K562 (cell line): ENCODE results near the gene CNTD1. TPM values are rescaled to one million over a fixed set of nuclear protein-coding genes. Genes with fewer than 3 reads are reported as not detected.

Source experiments
- ATAC-seq: fragments of 200-7000 bp; cut with Tn5 transposase; 3 replicates; pipeline ENCODE4 v1.9.1; 2020; ENCODE audit warnings: moderate library complexity
- BruUV-seq: library from RNA; stranded (reverse); fragments of 400-500 nt; replicated peaks from 2 replicates; lab custom pipeline; 2021; lab: Mats Ljungman, UMichigan
- CTCF ChIA-PET: fragments of 300-600 bp; formaldehyde crosslinking; extraction: SDS; loops from one replicate; lab custom pipeline; 2021; ENCODE audit warnings: low intra/inter-chr PET ratio; lab: Yijun Ruan, JAX
- POLR2A ChIA-PET: fragments of 300-600, 350-650 bp; sonication (Branson Sonifier 250); formaldehyde crosslinking; extraction: SDS; loops from one replicate; lab custom pipeline; 2021; ENCODE audit warnings: antibody characterized with exemption, inconsistent platforms; lab: Yijun Ruan, JAX
- DNase-seq, 4 experiments: peaks; one replicate each; pipeline versions ENCODE4 v3.0.0 to v3.0.0-alpha.2; 2011 to 2018; ENCODE audit warnings: low spot score in 3 of 4, mixed read lengths in 3 of 4; ENCODE audit errors: extremely low read depth in 1 of 4
- FAIRE-seq: peaks from 2 replicates; lab custom pipeline; 2011; peaks lifted over from hg19 to GRCh38; lab: Jason Lieb, UNC
- H2AFZ ChIP-seq: 2 replicates; pipeline ENCODE4 v1.6.0; 2011; ENCODE audit warnings: low read depth, low read length, control low read depth, inconsistent platforms
- H3K27ac ChIP-seq: fragments of 200-600 bp; 3 replicates; pipeline ENCODE4 v1.8.0; 2011; ENCODE audit warnings: low read depth, mild to moderate bottlenecking, control low read depth, inconsistent platforms, low read length, moderate library complexity, mixed read lengths; ENCODE audit errors: extremely low read depth
- H3K27me3 ChIP-seq, 2 experiments: fragments of 300-600 bp in 1 of 2; 2 replicates in 1 of 2; 3 replicates in 1 of 2; pipeline versions ENCODE4 v1.6.0 to v1.8.0; 2011; ENCODE audit warnings: inconsistent platforms in 2 of 2, low read length in 2 of 2, mild to moderate bottlenecking in 1 of 2, mixed read lengths in 1 of 2, moderate library complexity in 1 of 2; ENCODE audit not compliant: control insufficient read depth in 2 of 2, insufficient read depth in 2 of 2
- H3K36me3 ChIP-seq: fragments of 300-600 bp; 3 replicates; pipeline ENCODE4 v1.8.0; 2011; ENCODE audit warnings: mild to moderate bottlenecking, low read length, inconsistent platforms; ENCODE audit not compliant: control insufficient read depth, insufficient read depth
- H3K4me1 ChIP-seq, 2 experiments: fragments of 200-600 bp in 1 of 2; replicated peaks in 1 of 2; 2 replicates in 1 of 2; 3 replicates in 1 of 2; pipeline versions ENCODE4 v1.5.1 to v1.8.0; 2011; ENCODE audit warnings: inconsistent platforms in 2 of 2, low read length in 2 of 2, mild to moderate bottlenecking in 1 of 2, mixed read lengths in 1 of 2, moderate library complexity in 1 of 2; ENCODE audit not compliant: control insufficient read depth in 2 of 2, insufficient read depth in 2 of 2
- H3K4me2 ChIP-seq: 2 replicates; pipeline ENCODE4 v1.6.1; 2011; ENCODE audit warnings: low read length, control low read depth, inconsistent platforms, mixed read lengths; ENCODE audit not compliant: insufficient read depth
- H3K4me3 ChIP-seq: fragments of 200-600 bp; sonication (generic), shearing (Covaris generic); 2 replicates; pipeline ENCODE4 v1.5.1; 2016; ENCODE audit warnings: control low read depth, inconsistent platforms
- H3K79me2 ChIP-seq: fragments of 200-600 bp; 3 replicates; pipeline ENCODE4 v1.8.0; 2011; ENCODE audit warnings: low read length, inconsistent platforms; ENCODE audit not compliant: control insufficient read depth, insufficient read depth
- H3K9ac ChIP-seq, 2 experiments: 2 replicates each; pipeline versions ENCODE4 v1.6.0 to v1.6.1; 2011; ENCODE audit warnings: low read depth in 2 of 2, low read length in 2 of 2, control low read depth in 1 of 2, inconsistent platforms in 1 of 2, mild to moderate bottlenecking in 1 of 2, mixed read lengths in 1 of 2; ENCODE audit not compliant: insufficient read depth in 1 of 2
- H3K9me1 ChIP-seq: one replicate; pipeline ENCODE4 v1.6.0; 2011; ENCODE audit warnings: inconsistent platforms, mild to moderate bottlenecking, low read length, moderate library complexity; ENCODE audit not compliant: control insufficient read depth, insufficient read depth
- H3K9me3 ChIP-seq: replicated peaks from 2 replicates; pipeline ENCODE4 v1.5.1; 2011; ENCODE audit warnings: low read depth, low read length, inconsistent platforms; ENCODE audit not compliant: control insufficient read depth, insufficient read depth
- H4K20me1 ChIP-seq: replicated peaks from 2 replicates; pipeline ENCODE4 v1.6.1; 2011; ENCODE audit warnings: low read length, inconsistent platforms, mixed read lengths; ENCODE audit not compliant: control insufficient read depth, insufficient read depth
- DPF2 ChIP-seq: fragments of 450-650 bp; IDR thresholded peaks from 2 replicates; pipeline ENCODE4 v1.6.1; 2016
- EGR1 ChIP-seq: fragments of 450-650 bp; conservative IDR thresholded peaks from 2 replicates; pipeline ENCODE4 v1.6.1; 2017; ENCODE audit warnings: mild to moderate bottlenecking
- GTF2A2 ChIP-seq: IDR thresholded peaks from 2 replicates; pipeline ENCODE4 v1.6.1; 2016; ENCODE audit warnings: mild to moderate bottlenecking, missing genetic modification characterization, missing compliant biosample characterization
- NELFE ChIP-seq: IDR thresholded peaks from 2 replicates; pipeline ENCODE4 v1.6.1; 2011; ENCODE audit warnings: mild to moderate bottlenecking; ENCODE audit not compliant: insufficient read depth, insufficient read length
- NFIC ChIP-seq: fragments of 450-650 bp; IDR thresholded peaks from 2 replicates; pipeline ENCODE4 v1.6.1; 2017; ENCODE audit warnings: mild to moderate bottlenecking, inconsistent platforms
- POLR2A ChIP-seq: fragments of 450-650 bp; conservative IDR thresholded peaks from 2 replicates; pipeline ENCODE4 v1.6.1; 2016
- SRF ChIP-seq, 2 experiments: fragments of 250-450, 450-650 bp in 1 of 2; sonication (Bioruptor Pico) in 1 of 2; sonication (generic) in 1 of 2; formaldehyde crosslinking; IDR thresholded peaks; 2 replicates each; pipeline versions ENCODE4 v1.5.0 to v1.5.1; 2020 to 2022; ENCODE audit warnings: mild to moderate bottlenecking in 1 of 2, missing genetic modification reagents in 1 of 2
- U2AF1 ChIP-seq: fragments of 200-400 bp; formaldehyde crosslinking; optimal IDR thresholded peaks from 2 replicates; pipeline ENCODE3; 2017; ENCODE audit warnings: mild to moderate bottlenecking, low read depth, low read length, moderate library complexity
- YY1 ChIP-seq, 3 experiments: IDR thresholded peaks; 2 replicates each; pipeline ENCODE4 v1.6.1; 2011; ENCODE audit warnings: low read length in 2 of 3, mild to moderate bottlenecking in 2 of 3, moderate library complexity in 2 of 3, borderline replicate concordance in 1 of 3, control low read depth in 1 of 3, low read depth in 1 of 3; ENCODE audit not compliant: insufficient read depth in 3 of 3, insufficient replicate concordance in 2 of 3, control insufficient read depth in 1 of 3, insufficient read length in 1 of 3; ENCODE audit errors: extremely low read depth in 1 of 3
- ZC3H11A ChIP-seq: IDR thresholded peaks from 2 replicates; pipeline ENCODE4 v1.6.1; 2012; ENCODE audit warnings: low read depth, low read length, improper control_type of control experiment
- ZNF695 ChIP-seq: fragments of 450-650 bp; formaldehyde crosslinking; IDR thresholded peaks from 2 replicates; pipeline ENCODE4 v1.4.0; 2020; ENCODE audit warnings: mild to moderate bottlenecking, moderate library complexity
- ZSCAN32 ChIP-seq: fragments of 450-650 bp; formaldehyde crosslinking; IDR thresholded peaks from 2 replicates; pipeline ENCODE4 v1.4.0; 2020; ENCODE audit warnings: mild to moderate bottlenecking, moderate library complexity
- WGBS: fragments of 100-300 bp; shearing (Covaris generic); methylation state at CpG from one replicate; pipeline ENCODE4 v1.1.6; 2016; ENCODE audit warnings: low coverage, mixed read lengths; ENCODE audit not compliant: insufficient coverage; ENCODE audit errors: missing lambda C conversion rate; 5-methylcytosine and 5-hydroxymethylcytosine counted together
- in situ Hi-C: fragments of 300-500 bp; cut with MboI; formaldehyde crosslinking; loops from 4 replicates; pipeline ENCODE4 v1.15.0; 2018; ENCODE audit warnings: inconsistent platforms, mixed read lengths
- intact Hi-C: fragments of 100-400 bp; cut with micrococcal nuclease; formaldehyde crosslinking; loops from 2 replicates; pipeline ENCODE4 v1.14.2; 2022
- polyA plus RNA-seq, 8 experiments: library from polyadenylated mRNA; depleted of rRNA in 4 of 8; stranded (reverse) in 5 of 8; unstranded in 3 of 8; fragments of >200 nt; fragmentation: Nextera tagmentation in 2 of 8; fragmentation: Illumina TruSeq in 1 of 8; extraction: Ambion mirVana in 2 of 8; extraction: Trizol in 1 of 8; gene quantifications; 2 replicates each; pipeline versions ENCODE4 v1.2.1 to v1.2.3, GENCODE V29; 2011 to 2014; ENCODE audit warnings: inconsistent platforms in 1 of 8, missing spikeins in 1 of 8
- total RNA-seq, 7 experiments: library from RNA; depleted of rRNA in 6 of 7; stranded (reverse); fragments of >200 nt in 6 of 7; fragmentation: Illumina TruSeq in 2 of 7; extraction: Trizol in 2 of 7; gene quantifications; 2 replicates each; pipeline versions ENCODE4 v1.2.1 to v1.2.3, GENCODE V29; 2011 to 2021; ENCODE audit warnings: low replicate concordance in 1 of 7
- TF ChIP-seq, protein P1 (sequence below): fragments of 250-450 bp; sonication (Bioruptor Pico); IDR thresholded peaks from 2 replicates; pipeline ENCODE4 v1.5.0; 2021; ENCODE audit warnings: mild to moderate bottlenecking, moderate library complexity

Gene CNTD1
- total and polyA plus RNA-seq, 9 of the 15 experiments (the other 6 are each of a cell fraction or from before 2014, with no cell fraction given): 0.12 to 0.86 (median 0.41) TPM; not detected in 1

- 79% methylated on average over 8 of the region's 8 CpGs for WGBS
- DNase-seq (no peak), ATAC-seq (no peak)
- no peak overlapping the region for H3K9ac ChIP-seq
- H3K4me1 ChIP-seq: no peaks in the 10 kb centered on the region
- in situ Hi-C loops: no loop called here
- no peaks in the 10 kb centered on the region for H3K9me3 ChIP-seq
- H3K9me1 ChIP-seq: no peaks in the 10 kb centered on the region
- H3K4me2 ChIP-seq: no peak overlapping the region
- no peak overlapping the region for H2AFZ ChIP-seq
- TF ChIP-seq GTF2A2 (tag) (no peak), DPF2 (no peak), YY1 (IDR thresholded peaks at IDR 0.05; ENCODE audit: borderline replicate concordance in 1 of 3, control insufficient read depth in 1 of 3, extremely low read depth in 1 of 3, insufficient read depth in 3 of 3, insufficient read length in 1 of 3, insufficient replicate concordance in 2 of 3, low read depth in 1 of 3, low read length in 2 of 3) (no peak), POLR2A (0 out of 2 replicates have a peak, but pooled peaks have one; percentile 30), U2AF1 (no peak), ZNF695 (no peak), EGR1 (no peak), SRF (CRISPR knock-in tag; IDR thresholded peaks at IDR 0.05) (no peak), NELFE (no peak), NFIC (0 out of 2 replicates have a peak, but pooled peaks have one; percentile 5), ZC3H11A (no peak), ZSCAN32 (CRISPR knock-in tag) (no peak)
- TF ChIP-seq, protein P1, sequence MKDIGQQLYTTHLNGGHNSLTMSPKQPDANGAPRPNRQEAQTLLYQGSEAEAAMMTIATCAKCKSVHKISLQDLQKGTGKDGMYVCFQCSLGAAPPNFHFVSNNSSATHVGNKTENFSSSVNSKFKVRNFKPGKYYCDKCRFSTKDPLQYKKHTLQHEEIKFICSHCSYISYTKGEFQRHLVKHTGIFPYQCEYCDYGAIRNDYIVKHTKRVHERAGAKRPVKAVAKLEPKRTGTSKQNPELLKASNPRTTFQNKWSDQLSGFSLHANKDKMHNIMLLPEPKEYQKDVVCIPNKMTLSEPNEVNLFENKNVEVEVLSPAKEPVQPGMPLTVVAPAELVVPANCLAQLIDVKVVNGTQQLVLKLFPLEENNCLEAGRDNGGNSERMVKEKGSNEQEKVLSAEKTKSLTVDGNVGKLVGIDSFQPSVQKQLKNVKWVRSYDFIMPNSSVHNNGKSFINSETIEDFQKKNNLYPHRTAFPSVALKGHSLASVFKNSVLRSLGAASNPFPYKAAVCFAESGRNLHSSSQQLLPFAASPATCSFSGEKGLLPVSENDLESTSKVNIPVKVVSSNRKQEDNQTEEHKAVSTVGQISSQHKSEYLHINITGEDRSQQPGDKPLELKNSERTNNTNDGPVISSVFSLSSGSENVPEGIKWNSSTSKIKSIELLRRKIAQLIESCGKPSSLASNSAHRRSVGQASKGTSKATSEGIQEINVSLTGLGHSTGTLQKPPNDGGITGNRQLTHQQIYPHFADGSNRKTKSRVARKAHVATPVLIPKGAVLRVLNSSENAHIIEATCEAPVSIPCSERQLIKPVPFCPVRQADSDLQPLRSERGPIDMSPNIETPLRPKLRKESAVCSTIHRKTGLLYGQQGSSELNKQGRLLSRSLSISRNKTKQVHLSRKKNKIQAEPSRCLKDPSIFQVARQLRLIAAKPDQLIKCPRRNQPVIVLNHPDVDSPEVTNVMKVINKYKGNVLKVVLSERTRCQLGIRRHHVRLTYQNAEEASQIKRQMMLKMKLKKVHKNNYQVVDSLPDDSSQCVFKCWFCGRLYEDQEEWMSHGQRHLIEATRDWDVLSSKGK (CRISPR knock-in tag): no peak
- TF ChIP-seq, all 486 proteins: peak for 2
- no TSS peak for BruUV-seq
- ChIA-PET CTCF (no interaction called here), POLR2A (interaction anchor here (0.5 to 1.9 kb wide), 9 partner anchors 9 to 713 kb away, joined by 3 to 8 read pairs (median 3); partner anchors contain the start of genes BECN1, CNTD1 and COA3)
- H4K20me1 ChIP-seq: no peaks in the 10 kb centered on the region
- H3K36me3 ChIP-seq: peaks cover 82% of the 10 kb centered on the region
- no peaks in the 10 kb centered on the region for H3K27me3 ChIP-seq
- intact Hi-C loops: no loop called here
- H3K79me2 ChIP-seq: no peaks in the 10 kb centered on the region
- no peak overlapping the region for H3K27ac ChIP-seq
- no peak for FAIRE-seq
- no peak overlapping the region for H3K4me3 ChIP-seq
Observed at GRCh38 chr17:42814633-42815399, 16.2 kb downstream of the CNTD1 start.
